ENCODE data around the gene TICAM2.

Gene TICAM2

DNA sequence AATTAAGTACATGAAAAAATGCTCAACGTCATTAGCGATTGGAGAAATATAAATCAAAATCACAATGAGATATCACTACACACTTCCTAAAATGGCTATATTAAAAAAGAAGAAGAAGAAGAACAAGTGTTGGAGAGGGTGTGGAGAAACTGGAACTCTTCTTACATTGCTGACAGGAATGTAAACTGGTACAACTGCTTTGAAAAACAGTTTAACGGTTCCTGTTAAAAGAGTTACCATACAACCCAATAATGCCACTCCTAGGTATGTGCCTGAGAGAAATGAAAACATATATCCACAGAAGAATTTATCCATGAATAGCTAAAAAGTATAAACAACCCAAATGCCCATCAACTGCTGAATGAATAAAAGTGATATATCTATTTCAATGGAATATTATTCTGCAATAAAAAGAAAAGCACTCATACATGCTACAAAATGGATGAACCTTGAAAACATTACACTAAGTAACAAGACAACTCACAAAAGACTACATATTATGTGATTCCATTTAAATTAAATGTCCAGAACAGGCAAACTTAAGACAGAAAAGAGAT, 66.7 kb downstream of the TICAM2 start:
- H3K4me3 ChIP-seq (replicated peaks; ENCODE audit: low read depth, low read length): no peak overlapping the region
- DNase-seq (ENCODE audit: extremely low read depth, low read depth): no peak
- no peak for TF ChIP-seq CTCF (IDR thresholded peaks at IDR 0.05; ENCODE audit: low read depth, low read length, missing control alignments)

GRCh38 chr5:115532517-115532916, 69.8 kb downstream of the TICAM2 start:
- DNase-seq (ENCODE audit: extremely low read depth, low read depth): no peak
- no peak overlapping the region for H3K4me3 ChIP-seq (replicated peaks; ENCODE audit: low read depth, low read length)
- TF ChIP-seq CTCF (IDR thresholded peaks at IDR 0.05; ENCODE audit: low read depth, low read length, missing control alignments): no peak

GRCh38 chr5:115531787-115532367, 70.4 kb downstream of the TICAM2 start:
- DNase-seq (ENCODE audit: extremely low read depth, low read depth): no peak
- H3K4me3 ChIP-seq (replicated peaks; ENCODE audit: low read depth, low read length): no peak overlapping the region
- TF ChIP-seq CTCF (IDR thresholded peaks at IDR 0.05; ENCODE audit: low read depth, low read length, missing control alignments): no peak

DNA sequence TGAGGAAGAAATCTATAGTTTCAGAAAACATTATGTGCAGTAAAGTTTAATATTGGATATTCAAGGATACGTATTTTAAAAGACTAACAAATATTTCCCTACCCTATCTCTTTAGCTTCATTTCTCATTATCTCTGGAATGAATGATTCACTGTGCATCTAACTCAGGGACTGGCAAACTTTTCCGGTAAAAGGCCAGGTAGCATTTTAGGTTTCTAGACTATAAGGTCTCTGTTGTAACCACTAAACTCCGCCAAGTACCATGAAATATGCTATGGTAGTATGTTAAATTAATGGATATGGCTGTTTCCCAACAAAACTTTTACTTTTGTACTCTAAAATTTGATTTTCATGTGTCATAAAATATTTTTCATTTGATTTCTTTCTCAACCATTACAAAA, 70.9 kb downstream of the TICAM2 start:
- DNase-seq (ENCODE audit: extremely low read depth, low read depth): no peak
- H3K4me3 ChIP-seq (replicated peaks; ENCODE audit: low read depth, low read length): no peak overlapping the region

GRCh38 chr5:115530426-115530825, 71.9 kb downstream of the TICAM2 start:
- DNase-seq (ENCODE audit: extremely low read depth, low read depth): no peak
- no peak overlapping the region for H3K4me3 ChIP-seq (replicated peaks; ENCODE audit: low read depth, low read length)
- no peak for TF ChIP-seq CTCF (IDR thresholded peaks at IDR 0.05; ENCODE audit: low read depth, low read length, missing control alignments)

More for the DNA sequence above, 70.9 kb downstream of the TICAM2 start:
- TF ChIP-seq CTCF (IDR thresholded peaks at IDR 0.05; ENCODE audit: low read depth, low read length, missing control alignments): no peak

Data from HFF-Myc (cell line).